Upper lobe of right lung (tissue), 1 donor: ENCODE results near the gene AKAP7. TPM values are rescaled to one million over a fixed set of nuclear protein-coding genes. Genes with fewer than 3 reads are reported as not detected.

Experiments used
- ATAC-seq: fragments of 200-7000 bp; cut with Tn5 transposase; one replicate; pipeline ENCODE4 v1.9.1; 2020; ENCODE audit warnings: mild to moderate bottlenecking, moderate library complexity
- DNase-seq: peaks from one replicate; pipeline ENCODE4 v3.0.0-alpha.2; 2020
- H3K27ac ChIP-seq: fragments of 200-600 bp; one replicate; pipeline ENCODE4 v1.8.0; 2022
- H3K27me3 ChIP-seq: fragments of 200-600 bp; one replicate; pipeline ENCODE4 v1.8.0; 2022; ENCODE audit warnings: mild to moderate bottlenecking
- H3K36me3 ChIP-seq: fragments of 200-600 bp; one replicate; pipeline ENCODE4 v1.8.0; 2022
- H3K4me1 ChIP-seq: fragments of 200-600 bp; one replicate; pipeline ENCODE4 v1.8.0; 2022
- H3K4me3 ChIP-seq: fragments of 200-600 bp; one replicate; pipeline ENCODE4 v1.8.0; 2022; ENCODE audit warnings: mild to moderate bottlenecking
- H3K9me3 ChIP-seq: fragments of 200-600 bp; one replicate; pipeline ENCODE4 v1.8.0; 2022
- intact Hi-C: fragments of 100-400 bp; cut with DNase I; formaldehyde crosslinking; loops from one replicate; pipeline ENCODE4 v1.11.0; 2022
- total RNA-seq: library from RNA; stranded (reverse); fragmentation: NEBNext Ultra II Directional; extraction: Animal tissue kit (Norgen Biotek cat#: 25700); gene quantifications from one replicate; pipeline ENCODE4 v1.2.1, GENCODE V29; 2021
- TF ChIP-seq, protein P1 (sequence below): fragments of 200-600 bp; IDR thresholded peaks from one replicate; pipeline ENCODE4 v1.8.0; 2022; ENCODE audit warnings: antibody characterized with exemption
- donor health status: DM: no; HTN: yes; CAD: no; lungs with severe emphysema.

Gene AKAP7
- total RNA-seq, 1 donor from 2014 or later = 11.1 TPM

DNA sequence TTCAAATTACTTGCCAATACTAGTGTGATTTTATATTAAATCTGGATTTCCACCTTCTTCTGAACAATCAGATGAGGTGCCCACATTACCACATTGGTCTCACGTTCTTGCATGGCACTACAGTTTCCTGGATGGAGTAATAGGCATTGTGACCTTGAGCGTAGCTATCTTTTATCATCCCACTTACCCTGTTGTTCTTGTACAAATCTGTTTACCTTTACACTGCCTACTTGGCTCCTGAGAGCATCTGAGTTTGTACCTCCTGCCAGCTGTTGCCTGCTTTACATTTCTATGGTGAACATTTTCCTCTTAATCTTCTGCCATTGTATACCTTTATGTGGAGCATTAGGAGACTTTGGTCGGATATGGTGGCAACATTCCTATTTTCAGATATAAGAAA lies 90.7 kb downstream of the AKAP7 start:
- Histone ChIP-seq H3K4me1 (no peaks in the 10 kb centered on the region), H3K36me3 (peaks cover 4% of the 10 kb centered on the region), H3K9me3 (no peaks in the 10 kb centered on the region), H3K27me3 (no peaks in the 10 kb centered on the region), H3K4me3 (no peak overlapping the region), H3K27ac (no peak overlapping the region)
- ATAC-seq = no peak
- intact Hi-C loops = no loop called here
- DNase-seq = no peak
- TF ChIP-seq, protein P1, sequence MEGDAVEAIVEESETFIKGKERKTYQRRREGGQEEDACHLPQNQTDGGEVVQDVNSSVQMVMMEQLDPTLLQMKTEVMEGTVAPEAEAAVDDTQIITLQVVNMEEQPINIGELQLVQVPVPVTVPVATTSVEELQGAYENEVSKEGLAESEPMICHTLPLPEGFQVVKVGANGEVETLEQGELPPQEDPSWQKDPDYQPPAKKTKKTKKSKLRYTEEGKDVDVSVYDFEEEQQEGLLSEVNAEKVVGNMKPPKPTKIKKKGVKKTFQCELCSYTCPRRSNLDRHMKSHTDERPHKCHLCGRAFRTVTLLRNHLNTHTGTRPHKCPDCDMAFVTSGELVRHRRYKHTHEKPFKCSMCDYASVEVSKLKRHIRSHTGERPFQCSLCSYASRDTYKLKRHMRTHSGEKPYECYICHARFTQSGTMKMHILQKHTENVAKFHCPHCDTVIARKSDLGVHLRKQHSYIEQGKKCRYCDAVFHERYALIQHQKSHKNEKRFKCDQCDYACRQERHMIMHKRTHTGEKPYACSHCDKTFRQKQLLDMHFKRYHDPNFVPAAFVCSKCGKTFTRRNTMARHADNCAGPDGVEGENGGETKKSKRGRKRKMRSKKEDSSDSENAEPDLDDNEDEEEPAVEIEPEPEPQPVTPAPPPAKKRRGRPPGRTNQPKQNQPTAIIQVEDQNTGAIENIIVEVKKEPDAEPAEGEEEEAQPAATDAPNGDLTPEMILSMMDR = no peak

DNA sequence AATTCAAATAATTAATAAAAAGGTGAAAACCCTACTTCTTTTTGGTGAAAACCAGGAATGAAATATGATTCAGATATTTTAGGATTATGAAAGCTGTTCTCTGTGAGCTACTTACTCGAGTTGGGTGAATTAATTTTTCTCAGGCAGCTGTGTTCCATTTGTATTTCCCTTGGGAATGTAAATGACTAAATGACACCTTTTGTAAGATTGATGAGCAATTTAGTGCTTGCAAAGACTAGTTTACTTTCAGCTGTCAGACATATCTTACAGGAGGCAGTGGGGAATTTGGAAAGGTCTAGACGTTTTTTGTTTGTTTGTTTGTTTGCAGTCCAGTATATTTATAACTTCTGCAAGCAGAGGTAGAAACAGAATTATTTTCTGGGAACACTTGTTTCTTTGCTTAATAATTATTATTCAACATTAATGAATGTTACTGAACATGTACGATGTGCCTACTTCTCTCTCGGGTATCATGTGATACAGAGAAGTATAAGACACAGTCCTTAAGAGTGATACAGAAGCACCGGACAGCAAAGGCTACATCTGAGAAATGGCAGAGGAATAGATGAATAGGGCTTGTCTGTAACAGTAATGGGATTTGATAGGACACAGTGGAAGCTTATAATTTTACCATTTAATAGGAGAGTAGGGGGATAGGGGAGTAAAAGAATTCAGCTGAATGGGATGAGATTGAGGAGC lies 91.3 kb downstream of the AKAP7 start:
- H3K27ac ChIP-seq = no peak overlapping the region
- TF ChIP-seq, protein P1 = no peak
- H3K36me3 ChIP-seq = no peaks in the 10 kb centered on the region
- no peak for ATAC-seq
- H3K9me3 ChIP-seq = no peaks in the 10 kb centered on the region
- no peaks in the 10 kb centered on the region for H3K4me1 ChIP-seq
- intact Hi-C loops = no loop called here
- no peaks in the 10 kb centered on the region for H3K27me3 ChIP-seq
- DNase-seq = no peak
- H3K4me3 ChIP-seq = no peak overlapping the region

DNA sequence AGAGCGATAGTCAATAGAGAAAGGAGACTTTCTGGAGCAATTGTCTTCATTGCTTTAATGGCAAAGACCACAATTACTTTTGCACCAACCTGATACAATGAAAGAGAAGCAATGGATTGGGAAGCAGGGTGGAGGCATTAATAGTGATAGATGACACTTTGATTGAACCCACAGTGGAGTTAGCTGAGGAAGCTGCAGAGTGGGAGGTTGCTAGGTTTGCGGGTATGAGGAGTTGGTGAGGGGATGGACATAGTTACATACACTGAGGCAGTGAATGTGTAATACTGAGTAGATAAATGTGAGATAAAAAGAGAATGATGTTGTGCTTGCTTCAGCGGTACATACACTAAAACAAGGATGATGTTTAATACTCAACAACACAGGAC lies 91.9 kb downstream of the AKAP7 start:
- DNase-seq = no peak
- Histone ChIP-seq H3K4me1 (no peaks in the 10 kb centered on the region), H3K4me3 (no peak overlapping the region), H3K9me3 (no peaks in the 10 kb centered on the region), H3K27me3 (no peaks in the 10 kb centered on the region), H3K27ac (no peak overlapping the region), H3K36me3 (no peaks in the 10 kb centered on the region)
- intact Hi-C loops = no loop called here
- TF ChIP-seq, protein P1 = no peak
- ATAC-seq = no peak

GRCh38 chr6:131231103-131231502 lies 95.8 kb downstream of the AKAP7 start:
- ATAC-seq (no peak), DNase-seq (no peak)
- Histone ChIP-seq H3K4me3 (no peak overlapping the region), H3K36me3 (no peaks in the 10 kb centered on the region), H3K9me3 (no peaks in the 10 kb centered on the region), H3K4me1 (no peaks in the 10 kb centered on the region), H3K27me3 (no peaks in the 10 kb centered on the region), H3K27ac (no peak overlapping the region)
- TF ChIP-seq, protein P1 = no peak
- intact Hi-C loops = no loop called here

GRCh38 chr6:131231891-131232290 lies 96.6 kb downstream of the AKAP7 start:
- TF ChIP-seq, protein P1 = no peak
- no peaks in the 10 kb centered on the region for H3K4me1 ChIP-seq
- no peak for ATAC-seq
- H3K27ac ChIP-seq = no peak overlapping the region
- intact Hi-C loops = no loop called here
- no peak overlapping the region for H3K4me3 ChIP-seq
- no peaks in the 10 kb centered on the region for H3K36me3 ChIP-seq
- H3K9me3 ChIP-seq = no peaks in the 10 kb centered on the region
- DNase-seq = no peak
- no peaks in the 10 kb centered on the region for H3K27me3 ChIP-seq

- ATAC-seq (no peak), DNase-seq (no peak)
- H3K9me3 ChIP-seq = no peaks in the 10 kb centered on the region
- H3K27ac ChIP-seq = no peak overlapping the region
- intact Hi-C loops = no loop called here
- no peaks in the 10 kb centered on the region for H3K36me3 ChIP-seq
- H3K27me3 ChIP-seq = no peaks in the 10 kb centered on the region
- no peaks in the 10 kb centered on the region for H3K4me1 ChIP-seq
- TF ChIP-seq, protein P1 = no peak
- no peak overlapping the region for H3K4me3 ChIP-seq
Measured at GRCh38 chr6:131244942-131245341, 109.7 kb downstream of the AKAP7 start.
